NOMO-1 treated with dmso at 0.1 percent for 144 hours (cell line): ENCODE measurements around the gene RIMBP2.

ENCODE experiments used
- DNase-seq: peaks from one replicate; lab custom pipeline; 2025; ENCODE audit not compliant: unreplicated experiment; lab: John Stamatoyannopoulos, UW

Gene RIMBP2

DNA sequence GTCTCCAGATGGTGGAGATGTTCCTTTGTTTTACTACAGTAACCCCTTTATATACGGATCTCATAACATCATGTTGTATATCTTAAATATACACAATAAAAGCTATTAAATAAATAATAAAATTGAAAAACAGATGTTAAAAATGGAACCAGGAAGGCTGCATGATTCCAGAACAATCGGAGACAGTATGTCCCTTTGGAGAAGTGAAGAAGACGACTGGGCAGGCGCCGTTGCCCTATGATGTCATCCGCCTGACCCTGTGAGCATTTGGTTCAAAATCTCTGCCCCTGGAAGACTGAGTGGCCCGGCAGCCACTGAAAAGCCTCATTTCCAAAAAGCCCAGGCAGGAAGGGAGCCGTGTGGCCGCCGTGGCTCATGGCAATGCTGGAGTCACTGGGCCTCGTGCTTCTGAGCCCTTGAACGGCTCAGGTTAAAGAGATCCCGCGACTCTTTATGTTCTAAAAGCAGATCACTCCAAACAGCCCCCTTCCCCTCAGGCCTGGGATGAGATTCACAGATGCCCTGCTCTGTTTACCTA lies 30.8 kb downstream of the RIMBP2 start:
- no peak for DNase-seq

DNA sequence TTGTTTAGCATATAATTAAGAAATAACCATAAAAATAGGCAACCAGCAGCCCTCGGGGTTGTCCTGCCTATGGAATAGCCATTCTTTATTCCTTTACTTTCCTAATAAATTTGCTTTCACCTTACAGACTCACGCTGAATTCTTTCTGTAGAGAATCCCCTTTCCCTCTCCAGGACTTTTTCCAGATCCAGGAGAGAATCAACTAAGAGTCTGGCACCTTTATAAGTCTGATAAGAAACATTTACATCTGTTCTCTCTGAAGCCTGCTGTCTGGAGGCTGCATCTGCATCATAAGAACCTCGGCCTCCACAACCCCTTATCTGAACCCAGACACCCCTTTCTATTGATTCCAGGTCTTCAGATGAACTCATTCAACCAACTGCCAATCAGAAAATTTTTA lies 32.3 kb downstream of the RIMBP2 start:
- DNase-seq = no peak

DNA sequence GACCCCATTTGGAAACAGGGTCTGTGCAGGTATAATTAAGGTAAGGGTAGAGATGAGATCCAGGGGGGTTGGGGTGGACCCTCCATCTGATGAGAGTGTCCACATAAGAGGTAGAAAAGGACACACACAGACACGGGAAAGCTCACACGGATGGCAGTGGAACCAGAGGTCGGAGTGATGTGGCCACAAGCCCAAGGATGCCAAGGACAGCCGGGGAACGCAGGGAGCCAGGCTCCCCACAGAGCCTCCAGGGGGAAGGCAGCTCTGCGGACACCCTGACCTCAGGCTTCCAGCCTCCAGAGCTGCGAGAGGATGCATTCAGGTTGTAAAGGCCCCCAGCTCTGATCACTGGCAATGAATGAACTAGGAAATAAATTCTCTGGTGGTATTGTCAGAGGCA lies 33.0 kb downstream of the RIMBP2 start:
- DNase-seq = no peak

DNA sequence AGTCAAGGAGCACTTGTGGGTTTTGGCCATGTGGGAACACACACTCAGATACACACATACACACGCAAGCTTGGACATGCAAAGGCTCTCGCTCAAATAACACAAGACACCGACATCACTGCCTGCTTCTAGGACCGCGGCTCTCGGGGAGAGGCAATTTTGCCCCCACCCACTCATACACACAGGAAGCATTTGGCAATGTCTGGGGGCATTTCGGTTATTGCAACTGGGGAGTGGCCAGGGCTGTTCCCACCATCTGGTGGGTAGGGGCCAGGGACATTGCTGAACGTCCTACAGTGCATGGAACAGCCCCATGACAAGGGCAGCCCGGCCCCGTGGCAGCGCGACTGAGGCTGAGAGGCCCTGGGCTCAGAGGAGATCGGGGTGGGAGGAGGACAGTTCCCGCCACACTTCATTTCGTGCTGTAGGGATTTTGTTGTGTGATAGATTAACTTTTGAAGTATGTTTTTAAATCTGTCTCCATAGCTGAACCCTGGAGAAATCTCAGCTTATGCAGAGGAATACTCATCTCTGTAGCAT lies 35.6 kb downstream of the RIMBP2 start:
- no peak for DNase-seq

DNA sequence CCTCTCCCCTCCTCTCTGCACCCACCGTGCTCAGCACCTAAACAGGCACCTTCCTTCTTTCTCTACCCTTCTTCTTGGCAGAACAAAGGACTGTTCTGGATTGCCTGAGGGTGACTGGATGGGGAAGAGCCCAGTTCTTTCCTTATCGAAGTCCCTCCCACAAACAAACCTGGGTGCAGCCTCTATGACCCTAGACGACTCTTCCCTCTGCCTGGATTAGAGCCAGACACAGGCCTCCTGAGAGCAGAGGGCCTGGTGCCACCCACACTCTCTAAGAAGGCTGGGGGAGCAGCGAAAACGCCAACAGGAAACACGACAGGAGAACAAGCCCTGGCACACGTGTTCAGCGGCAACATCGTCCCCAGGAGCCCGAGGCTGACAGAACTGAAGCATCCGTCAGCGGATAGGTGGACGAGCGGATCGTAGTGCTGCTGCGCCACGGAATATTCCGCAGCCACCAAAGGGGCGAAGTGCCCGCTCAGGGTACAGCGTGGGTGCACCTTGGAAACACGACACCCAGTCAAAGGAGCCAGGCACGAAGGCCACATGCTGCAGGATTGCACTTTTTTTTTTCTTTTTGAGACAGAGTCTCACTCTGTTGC lies 38.0 kb downstream of the RIMBP2 start:
- DNase-seq = no peak

DNA sequence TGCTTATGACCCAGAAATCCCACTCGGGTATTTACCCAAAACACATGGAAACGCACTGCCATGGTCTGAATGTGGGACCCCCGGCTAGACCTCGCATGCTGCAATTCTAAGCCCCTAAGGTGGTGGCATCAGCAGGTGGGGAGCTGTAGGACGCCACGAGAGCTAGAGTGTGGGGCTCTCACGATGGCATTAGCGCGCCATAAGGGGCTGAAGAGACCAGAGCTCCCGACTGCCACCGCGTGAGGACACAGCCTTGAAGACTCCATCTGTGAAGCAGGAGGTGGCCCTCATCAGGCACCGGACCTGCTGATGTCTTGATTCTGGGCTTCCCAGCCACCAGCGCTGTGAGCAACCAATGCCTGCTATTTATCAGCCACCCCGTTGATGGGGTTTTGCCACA lies 40.3 kb downstream of the RIMBP2 start:
- no peak for DNase-seq

DNA sequence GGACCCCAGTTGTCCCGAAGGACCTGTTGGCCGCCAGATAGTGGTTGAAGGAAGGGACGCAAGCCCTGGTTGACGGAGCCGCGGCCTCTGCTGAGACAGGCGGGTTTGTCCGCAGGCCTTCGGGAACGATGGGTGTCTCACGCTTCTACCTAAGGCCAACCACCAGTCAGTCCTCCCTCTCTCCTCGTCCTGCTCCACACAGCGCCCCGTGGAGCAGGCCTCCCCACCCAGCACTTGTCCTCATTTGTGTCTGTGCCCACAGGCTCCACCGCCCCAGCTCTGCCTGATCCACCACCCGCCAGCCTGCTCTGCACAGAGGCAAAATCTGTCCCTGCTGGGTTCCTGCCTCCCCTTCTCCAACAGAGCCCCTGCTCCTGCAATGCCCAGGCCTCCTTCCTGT lies 41.0 kb downstream of the RIMBP2 start:
- DNase-seq = no peak

DNA sequence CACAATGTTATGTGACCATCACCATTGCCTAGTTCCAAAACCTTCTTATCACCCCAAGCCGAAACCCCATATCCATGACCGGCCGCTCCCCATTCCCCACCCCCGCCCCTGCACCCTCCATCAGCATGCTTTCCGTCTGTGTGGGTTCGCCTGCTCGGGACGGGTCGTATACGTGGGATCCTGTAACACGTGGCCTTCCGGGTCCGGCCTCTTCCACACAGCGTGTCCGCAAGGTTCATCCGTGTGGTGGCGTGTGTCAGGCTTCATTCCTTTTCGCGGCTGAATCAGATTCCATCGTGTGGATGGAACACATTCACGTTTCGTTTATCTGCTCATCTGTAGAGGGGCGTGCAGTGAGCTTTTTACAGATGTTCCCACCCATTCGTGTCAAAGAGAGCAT lies 41.4 kb downstream of the RIMBP2 start:
- no peak for DNase-seq

DNA sequence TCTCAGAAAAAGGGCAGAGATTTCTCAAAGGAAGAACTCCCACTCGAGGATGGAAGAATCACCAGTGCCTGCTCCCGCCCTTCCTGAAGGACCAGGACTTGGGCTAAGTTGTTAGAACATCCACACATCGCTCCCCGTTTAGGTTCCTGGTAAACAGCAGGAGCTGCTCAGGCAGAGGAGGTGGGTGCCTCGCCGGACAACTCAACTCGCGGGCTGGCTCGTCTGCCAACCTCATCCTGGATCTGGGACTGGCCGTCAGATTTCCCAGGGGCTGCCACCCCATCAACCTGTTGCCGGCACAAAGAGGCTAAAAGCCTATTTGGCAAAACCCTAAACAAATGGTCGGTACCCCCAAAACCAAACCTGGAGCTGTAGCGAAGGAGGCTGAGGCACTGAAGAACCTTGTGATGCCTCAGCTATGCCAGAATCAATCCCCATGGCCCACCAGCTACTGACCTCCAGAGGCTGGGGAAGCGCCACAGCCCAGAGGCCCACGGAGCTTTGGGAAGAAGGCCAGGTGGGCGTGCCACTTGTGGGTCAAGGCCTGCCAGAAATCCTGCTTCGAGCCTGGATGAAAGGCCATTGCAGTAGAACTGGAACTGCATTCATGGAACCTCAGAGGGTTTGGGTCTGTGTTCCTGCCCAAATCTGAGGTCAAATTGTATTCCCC lies 42.9 kb downstream of the RIMBP2 start:
- no peak for DNase-seq

DNA sequence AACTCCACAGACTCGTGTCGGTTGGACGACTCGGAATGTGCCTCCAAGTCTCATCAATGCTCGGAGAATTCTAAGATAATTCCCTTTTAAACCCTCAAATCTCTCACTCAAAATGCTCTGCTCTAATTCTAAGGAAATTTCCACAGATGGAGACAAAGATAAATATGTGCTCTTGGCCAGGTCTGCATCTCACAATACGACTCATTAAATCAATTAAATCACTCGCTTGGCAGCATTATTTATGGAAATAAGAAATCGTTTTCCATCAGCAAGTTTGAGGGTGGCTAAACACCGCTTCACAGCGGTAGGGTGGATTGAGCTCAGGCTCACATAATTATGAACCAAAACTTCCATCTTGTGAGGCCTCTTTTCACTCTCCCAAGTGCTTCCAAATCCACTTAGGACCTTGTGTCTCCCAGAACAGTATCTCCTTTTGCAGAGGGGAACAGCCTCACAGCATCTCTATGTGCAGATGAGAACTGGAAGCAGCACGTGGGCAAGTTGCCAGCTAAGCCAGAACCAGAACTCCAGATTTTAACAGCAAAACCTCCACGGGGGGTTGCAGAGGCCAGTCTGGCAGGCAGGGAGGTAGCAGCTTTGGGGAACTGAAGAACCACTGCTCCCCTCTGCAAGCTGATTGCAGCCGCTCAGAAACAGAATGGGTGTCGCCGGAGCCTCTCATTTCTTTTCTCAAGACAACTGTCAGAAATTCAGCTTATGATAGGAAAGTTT lies 43.8 kb downstream of the RIMBP2 start:
- DNase-seq = no peak

DNA sequence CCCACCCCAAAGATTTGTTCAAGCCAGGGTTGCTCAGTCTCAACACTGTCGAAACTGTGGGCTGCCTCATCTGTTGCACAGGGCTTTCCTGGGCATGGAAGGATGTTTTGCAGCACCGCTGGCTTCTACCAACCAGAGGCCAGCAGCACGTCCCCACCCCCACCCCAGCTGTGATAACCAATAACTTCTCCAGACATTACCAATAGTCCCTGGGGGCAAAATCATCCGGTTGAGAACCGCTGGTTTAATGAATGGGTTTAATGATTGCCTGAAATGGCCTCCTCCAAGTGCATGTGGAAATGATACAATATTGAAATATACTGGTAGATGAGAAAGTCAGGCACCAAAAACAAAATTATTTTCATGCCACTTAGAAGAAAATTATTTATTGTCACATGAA lies 44.5 kb downstream of the RIMBP2 start:
- DNase-seq = no peak

DNA sequence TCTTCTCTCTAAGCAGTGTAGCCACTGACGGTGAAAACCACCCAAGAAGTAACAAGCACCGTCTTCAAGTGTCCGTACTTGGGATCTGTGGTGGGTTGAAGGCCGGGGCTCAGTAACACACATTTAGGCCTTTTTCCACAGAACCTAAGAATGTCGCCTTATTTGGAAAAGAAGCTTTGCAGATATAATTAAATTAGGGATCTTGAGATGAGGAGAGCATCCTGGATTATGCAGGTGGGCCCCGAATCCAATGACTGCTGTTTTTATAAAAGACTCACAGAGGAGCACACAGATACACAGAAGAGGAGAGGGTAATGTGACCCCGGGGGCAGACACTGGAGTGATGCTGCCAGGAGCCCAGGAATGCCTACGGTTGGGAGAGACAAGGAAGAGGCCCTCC lies 46.3 kb downstream of the RIMBP2 start:
- no peak for DNase-seq

DNA sequence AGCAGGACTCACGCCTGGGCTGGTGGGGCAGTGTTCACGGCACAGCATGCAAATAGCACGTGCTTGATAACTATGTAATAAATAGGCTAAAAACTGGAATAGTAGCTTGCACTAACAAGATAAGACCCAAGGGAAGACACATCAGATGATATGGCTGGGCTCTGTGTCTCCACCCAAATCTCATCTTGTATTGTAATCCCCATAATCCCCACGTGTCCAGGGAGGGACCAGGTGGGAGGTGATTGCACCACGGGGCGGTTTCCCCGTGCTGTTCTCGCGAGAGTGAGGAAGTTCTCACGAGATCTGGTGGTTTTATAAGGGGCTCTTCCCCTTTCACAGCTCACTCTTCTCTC lies 46.9 kb downstream of the RIMBP2 start:
- no peak for DNase-seq

DNA sequence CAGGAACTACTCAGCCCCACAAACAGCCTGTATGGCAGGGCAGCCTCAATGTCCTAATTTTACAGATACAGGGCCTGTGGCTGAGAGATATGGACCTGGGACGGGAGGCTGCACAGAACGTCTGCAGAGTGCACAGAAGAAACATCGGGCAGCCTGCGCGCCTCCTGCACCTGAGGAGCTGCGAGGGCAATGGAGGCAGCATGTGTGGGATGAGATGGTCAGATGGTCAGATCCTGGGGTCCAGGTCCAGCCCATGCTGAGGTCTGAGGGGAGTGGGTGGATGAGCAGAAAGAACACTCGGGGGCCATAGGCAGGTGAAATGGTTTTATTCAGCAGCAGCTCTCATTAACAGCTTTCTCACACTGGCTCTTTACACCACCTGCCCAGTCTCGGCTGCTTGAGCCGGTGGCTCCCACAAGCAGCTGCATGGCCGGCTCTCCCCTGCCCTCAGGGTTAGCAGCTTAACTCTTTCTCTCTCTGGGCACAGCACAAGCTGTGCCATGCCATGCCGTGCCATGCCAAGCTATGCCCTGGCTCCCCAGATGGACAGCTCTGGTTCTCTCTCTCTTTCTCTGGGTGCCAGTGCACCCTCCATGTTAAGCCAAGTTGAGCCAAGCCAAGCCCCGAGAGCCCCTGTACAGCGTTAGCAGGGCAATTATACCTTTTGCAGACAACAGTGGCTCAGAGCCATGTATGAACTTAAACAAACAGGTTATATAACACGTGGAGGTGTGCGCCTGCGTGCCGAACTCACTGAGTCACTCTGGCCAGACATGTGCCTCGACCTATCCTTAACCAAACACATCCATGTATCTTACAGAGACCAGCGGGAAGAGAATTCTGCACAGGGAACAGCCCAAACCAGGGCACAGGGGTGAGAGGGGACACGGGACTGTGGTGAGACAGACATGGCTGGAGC lies 47.6 kb downstream of the RIMBP2 start:
- no peak for DNase-seq

DNA sequence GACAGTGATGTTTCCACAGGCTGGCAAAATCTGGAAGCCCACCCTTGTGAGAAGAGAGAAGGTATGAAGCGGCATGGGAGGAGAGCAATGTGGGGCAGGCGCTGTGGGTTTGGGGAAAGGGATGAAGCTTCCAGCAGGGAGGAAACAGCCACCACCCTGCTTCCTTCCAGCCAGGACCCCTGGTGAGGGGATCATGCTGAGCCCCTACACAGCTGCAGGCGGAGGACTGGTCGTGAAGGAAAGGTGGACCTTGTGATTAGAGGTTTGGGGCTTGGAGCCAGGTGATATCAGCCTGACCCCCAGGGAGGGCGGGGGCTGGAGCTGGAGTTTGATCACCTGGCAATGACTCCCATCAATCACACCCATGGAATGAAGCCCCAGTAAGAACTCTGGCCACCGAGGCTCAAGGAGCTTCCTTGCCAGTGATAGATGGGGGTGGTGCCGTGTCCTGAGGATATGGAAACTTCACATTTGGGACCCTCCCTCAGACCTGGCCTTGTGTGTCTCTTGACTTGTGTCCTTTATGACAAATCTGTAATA lies 48.6 kb downstream of the RIMBP2 start:
- no peak for DNase-seq

DNA sequence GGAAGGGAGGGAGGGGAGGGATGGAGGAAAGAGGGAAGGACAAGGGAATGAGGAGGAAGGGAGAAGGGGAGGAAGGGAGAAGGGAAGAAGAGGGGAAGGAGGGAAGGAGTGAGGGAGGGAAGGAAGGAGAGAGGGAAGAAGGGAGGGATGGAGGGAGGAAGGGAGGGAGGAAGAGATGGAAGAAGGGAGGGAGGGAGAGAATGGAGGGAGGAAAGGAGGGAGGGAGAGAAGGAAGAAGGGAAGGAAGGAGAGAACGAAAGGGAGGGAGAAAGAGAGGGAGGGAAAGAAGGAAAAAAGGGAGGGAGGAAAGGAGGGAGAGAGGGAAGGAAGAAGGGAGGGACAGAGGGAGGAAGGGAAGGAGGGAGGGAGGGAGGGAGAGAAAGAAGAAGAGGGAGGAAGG lies 49.5 kb downstream of the RIMBP2 start:
- no peak for DNase-seq

DNA sequence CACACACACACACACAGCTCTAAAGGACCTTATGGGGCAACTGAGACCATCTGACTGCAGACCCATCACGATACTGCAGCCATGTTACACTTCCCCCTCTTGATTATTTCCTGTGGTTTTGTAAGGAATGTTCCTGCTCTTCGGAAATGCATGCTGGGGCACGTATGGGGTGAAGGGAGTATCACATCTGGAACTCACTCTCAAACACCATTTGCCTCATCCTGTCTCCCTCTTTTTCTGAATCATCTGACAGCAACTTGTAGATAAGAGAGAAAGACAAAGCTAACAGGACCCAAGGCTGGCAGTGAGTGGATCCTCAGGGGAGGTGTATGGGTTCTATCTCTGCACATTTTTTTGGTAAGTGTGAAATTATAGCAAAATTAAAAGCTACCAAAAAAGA lies 50.3 kb downstream of the RIMBP2 start:
- no peak for DNase-seq

DNA sequence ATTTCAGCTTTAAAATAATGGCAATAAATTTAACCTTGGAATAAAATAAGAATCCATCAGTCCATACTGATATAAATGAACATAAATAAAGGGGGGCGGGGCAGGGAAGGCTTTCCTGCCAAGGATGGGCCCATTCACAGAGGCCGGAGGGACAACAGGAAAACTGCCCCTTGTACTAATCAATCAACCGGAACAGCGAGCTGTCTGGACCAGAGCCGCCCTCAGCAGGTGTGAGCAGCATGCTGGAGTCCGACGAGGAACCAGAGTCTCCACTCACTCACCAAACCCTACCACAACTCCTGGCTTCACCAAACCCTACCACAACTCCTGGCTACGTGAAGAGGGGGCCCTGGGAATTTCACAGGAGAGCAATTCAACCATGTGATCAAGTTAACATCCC lies 51.3 kb downstream of the RIMBP2 start:
- DNase-seq = no peak

DNA sequence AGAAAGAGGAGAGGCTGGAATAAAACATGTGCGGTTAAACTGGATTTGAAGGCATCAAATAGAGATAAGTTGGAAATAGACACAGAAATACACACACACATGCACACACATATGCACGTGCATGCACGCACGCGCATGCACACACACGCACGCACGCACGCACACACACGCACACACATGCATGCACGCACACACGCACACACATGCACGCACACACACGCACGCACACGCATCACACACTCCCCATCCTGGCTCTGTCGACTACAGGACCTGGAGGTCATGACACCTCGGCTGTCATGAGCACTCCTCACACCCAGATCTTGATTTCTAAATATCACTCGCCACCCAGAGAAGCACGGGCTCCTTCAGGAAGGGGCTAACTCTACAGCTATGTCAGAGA lies 51.8 kb downstream of the RIMBP2 start:
- DNase-seq = no peak

DNA sequence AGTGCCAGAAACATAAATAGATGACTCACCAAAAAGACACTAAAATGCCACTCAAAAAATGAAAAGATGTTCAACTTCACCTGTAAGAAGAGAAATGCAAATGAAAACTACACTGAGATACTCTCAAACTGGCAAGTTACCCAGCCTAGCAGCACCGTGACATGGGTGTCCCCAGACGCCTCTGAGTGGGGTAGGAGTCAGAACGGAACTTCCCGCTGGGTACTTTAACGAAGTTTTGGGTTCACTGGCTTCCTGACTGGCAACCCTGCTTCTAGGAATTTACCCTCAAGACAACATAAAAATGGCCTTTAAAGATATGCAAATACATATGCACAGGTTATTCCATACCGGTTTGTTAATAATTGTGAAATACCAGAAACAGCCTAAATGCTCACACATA lies 52.6 kb downstream of the RIMBP2 start:
- DNase-seq = no peak
